GM12878 (cell line): ENCODE results near the gene ADGRE1. TPM values are rescaled to one million over a fixed set of nuclear protein-coding genes. Genes with fewer than 3 reads are reported as not detected.

Source experiments
- NFXL1 ChIP-seq: fragments of 450-650 bp; IDR thresholded peaks from 2 replicates; pipeline ENCODE4 v1.6.1; 2017; ENCODE audit warnings: antibody characterized with exemption, mild to moderate bottlenecking, borderline replicate concordance
- NRF1 ChIP-seq: conservative IDR thresholded peaks from 2 replicates; pipeline ENCODE4 v1.6.1; 2011; ENCODE audit warnings: mild to moderate bottlenecking, low read depth, low read length, improper control_type of control experiment
- RELB ChIP-seq: fragments of 450-650 bp; IDR thresholded peaks from 2 replicates; pipeline ENCODE4 v1.6.1; 2017; ENCODE audit warnings: low read depth, mild to moderate bottlenecking, moderate library complexity
- REST ChIP-seq: IDR thresholded peaks from 2 replicates; pipeline ENCODE4 v1.6.1; 2012; ENCODE audit warnings: mild to moderate bottlenecking, low read depth, low read length
- WRNIP1 ChIP-seq: IDR thresholded peaks from 2 replicates; pipeline ENCODE4 v1.6.1; 2011; ENCODE audit warnings: low read depth, low read length, improper control_type of control experiment, borderline replicate concordance
- ZBTB40 ChIP-seq: fragments of 450-650 bp; IDR thresholded peaks from 2 replicates; pipeline ENCODE4 v1.6.1; 2016; ENCODE audit warnings: mild to moderate bottlenecking, moderate library complexity, borderline replicate concordance
- ZNF207 ChIP-seq: fragments of 450-650 bp; IDR thresholded peaks from 2 replicates; pipeline ENCODE4 v1.6.1; 2014; ENCODE audit warnings: antibody characterized with exemption, mild to moderate bottlenecking, borderline replicate concordance
- polyA plus RNA-seq, 11 experiments: library from polyadenylated mRNA; depleted of rRNA in 4 of 11; unstranded in 6 of 11; stranded (reverse) in 5 of 11; fragments of >200 nt; fragmentation: Nextera tagmentation in 4 of 11; fragmentation: Illumina TruSeq in 1 of 11; extraction: Ambion mirVana in 4 of 11; extraction: Trizol in 1 of 11; gene quantifications; 1 replicate in 1 of 11; 2 replicates in 10 of 11; pipeline versions ENCODE4 v1.2.1 to v1.2.3, GENCODE V29; 2011 to 2016; ENCODE audit warnings: inconsistent platforms in 2 of 11, missing spikeins in 2 of 11, low read depth in 1 of 11
- total RNA-seq, 4 experiments: library from RNA; depleted of rRNA in 3 of 4; stranded (reverse); fragments of >200 nt in 3 of 4; fragmentation: Illumina TruSeq in 1 of 4; extraction: Trizol in 1 of 4; gene quantifications; 2 replicates each; pipeline versions ENCODE4 v1.2.1 to v1.2.3, GENCODE V29; 2013 to 2021

Gene ADGRE1
- total and polyA plus RNA-seq, 10 of the 15 experiments (the other 5 are each of a cell fraction or from before 2014, with no cell fraction given), result 7.9 to 35.7 (median 9.9) TPM

DNA sequence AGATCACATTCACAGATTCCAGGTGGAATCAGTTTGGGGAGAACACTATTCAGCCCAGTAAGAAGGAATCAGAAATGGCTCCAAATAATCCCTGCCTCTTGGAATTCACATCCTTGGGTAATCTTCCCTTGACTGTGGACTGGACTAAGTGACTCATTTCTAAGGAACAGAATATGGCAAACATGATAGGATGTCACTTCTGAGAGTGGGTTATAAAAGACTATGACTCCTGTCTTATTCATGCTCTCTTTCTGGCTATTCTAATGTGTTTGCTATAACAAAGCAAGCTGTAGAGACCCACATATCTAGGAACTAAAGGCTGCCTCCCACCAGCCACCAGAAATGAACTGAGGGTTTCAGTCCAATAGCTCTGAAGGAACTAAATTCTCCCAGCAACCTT, 96.1 kb downstream of the ADGRE1 start (continued):
- TF ChIP-seq REST, result no peak
- no peak for TF ChIP-seq NRF1
- TF ChIP-seq ZNF207, result no peak
- TF ChIP-seq ZBTB40, result no peak
- TF ChIP-seq RELB, result no peak
- TF ChIP-seq NFXL1, result no peak
- no peak for TF ChIP-seq WRNIP1
